Measurements from ENCODE around the gene SPDYA.
"Not testable (repeated sequence)": the region's sequence is repeated elsewhere in the genome, so short reads cannot be mapped to it uniquely, and the experiment has no call there.

The SPDYA gene

GRCh38 chr2:28780496-28780895, 30.1 kb upstream of the SPDYA start:
- H3K27ac ChIP-seq: no peak overlapping the region
- peaks cover 83% of the 10 kb centered on the region for H3K36me3 ChIP-seq
- no peak overlapping the region for H3K4me3 ChIP-seq (ENCODE audit: low read depth, low read length)
- H3K27me3 ChIP-seq (ENCODE audit: insufficient read depth, low read depth, severe bottlenecking): no peaks in the 10 kb centered on the region
- no peak for TF ChIP-seq CTCF (IDR thresholded peaks at IDR 0.05; ENCODE audit: low read depth, low read length)
- DNase-seq: no peak
- H3K9me3 ChIP-seq (ENCODE audit: severe bottlenecking): no peaks in the 10 kb centered on the region

GRCh38 chr2:28782423-28782822, 28.2 kb upstream of the SPDYA start:
- H3K4me3 ChIP-seq (ENCODE audit: low read depth, low read length): no peak overlapping the region
- H3K9me3 ChIP-seq (ENCODE audit: severe bottlenecking): no peaks in the 10 kb centered on the region
- no peaks in the 10 kb centered on the region for H3K27me3 ChIP-seq (ENCODE audit: insufficient read depth, low read depth, severe bottlenecking)
- peaks cover 89% of the 10 kb centered on the region for H3K36me3 ChIP-seq
- no peak for TF ChIP-seq CTCF (IDR thresholded peaks at IDR 0.05; ENCODE audit: low read depth, low read length)
- no peak overlapping the region for H3K27ac ChIP-seq
- DNase-seq: no peak

- not testable (repeated sequence) for H3K9me3 ChIP-seq (ENCODE audit: severe bottlenecking); H3K27me3 ChIP-seq (ENCODE audit: insufficient read depth, low read depth, severe bottlenecking); H3K4me3 ChIP-seq (ENCODE audit: low read depth, low read length); H3K27ac ChIP-seq; DNase-seq
- peaks cover 89% of the 10 kb centered on the region for H3K36me3 ChIP-seq
Observed at GRCh38 chr2:28784570-28784969, 26.1 kb upstream of the SPDYA start.

- Histone ChIP-seq H3K4me3 (ENCODE audit: low read depth, low read length) (no peak overlapping the region), H3K27ac (no peak overlapping the region), H3K27me3 (ENCODE audit: insufficient read depth, low read depth, severe bottlenecking) (no peaks in the 10 kb centered on the region), H3K9me3 (ENCODE audit: severe bottlenecking) (no peaks in the 10 kb centered on the region), H3K36me3 (peaks cover 94% of the 10 kb centered on the region)
- DNase-seq: no peak
- no peak for TF ChIP-seq CTCF (IDR thresholded peaks at IDR 0.05; ENCODE audit: low read depth, low read length)
Observed at GRCh38 chr2:28796620-28797019, 14.0 kb upstream of the SPDYA start.

GRCh38 chr2:28801726-28802125, 8.9 kb upstream of the SPDYA start:
- H3K27ac ChIP-seq: no peak overlapping the region
- H3K9me3 ChIP-seq (ENCODE audit: severe bottlenecking): no peaks in the 10 kb centered on the region
- no peak overlapping the region for H3K4me3 ChIP-seq (ENCODE audit: low read depth, low read length)
- no peak for DNase-seq
- peaks cover 71% of the 10 kb centered on the region for H3K36me3 ChIP-seq
- TF ChIP-seq CTCF (IDR thresholded peaks at IDR 0.05; ENCODE audit: low read depth, low read length): no peak
- no peaks in the 10 kb centered on the region for H3K27me3 ChIP-seq (ENCODE audit: insufficient read depth, low read depth, severe bottlenecking)

GRCh38 chr2:28802975-28803429, 7.6 kb upstream of the SPDYA start:
- no peak for TF ChIP-seq CTCF (IDR thresholded peaks at IDR 0.05; ENCODE audit: low read depth, low read length)
- peaks cover 58% of the 10 kb centered on the region for H3K36me3 ChIP-seq

More at GRCh38 chr2:28802975-28803429, 7.6 kb upstream of the SPDYA start:
- no peak overlapping the region for H3K27ac ChIP-seq
- H3K27me3 ChIP-seq (ENCODE audit: insufficient read depth, low read depth, severe bottlenecking): no peaks in the 10 kb centered on the region
- no peaks in the 10 kb centered on the region for H3K9me3 ChIP-seq (ENCODE audit: severe bottlenecking)
- no peak for DNase-seq
- no peak overlapping the region for H3K4me3 ChIP-seq (ENCODE audit: low read depth, low read length)

All from WERI-Rb-1 (cell line).